K562 (cell line): Measurements from ENCODE around the gene LMBR1L. TPM values are rescaled to one million over a fixed set of nuclear protein-coding genes. Genes with fewer than 3 reads are reported as not detected.

Experiments
- CC2D1A ChIP-seq: fragments of 450-650 bp; IDR thresholded peaks from 2 replicates; pipeline ENCODE4 v1.6.1; 2017; ENCODE audit warnings: mild to moderate bottlenecking
- MTA3 ChIP-seq: fragments of 450-650 bp; formaldehyde crosslinking; IDR thresholded peaks from 2 replicates; pipeline ENCODE4 v1.6.1; 2017; ENCODE audit warnings: mild to moderate bottlenecking, borderline replicate concordance
- RAD21 ChIP-seq, 2 experiments: fragments of 250-450 bp in 1 of 2; fragments of 450-650 bp in 1 of 2; sonication (Bioruptor Pico) in 1 of 2; formaldehyde crosslinking in 1 of 2; IDR thresholded peaks in 1 of 2; conservative IDR thresholded peaks in 1 of 2; 2 replicates each; pipeline versions ENCODE4 v1.4.0 to v1.8.0; 2020 to 2022; ENCODE audit warnings: mild to moderate bottlenecking in 2 of 2, moderate library complexity in 1 of 2
- SMC3 ChIP-seq: conservative IDR thresholded peaks from 2 replicates; pipeline ENCODE4 v1.6.1; 2011; ENCODE audit warnings: low read depth, low read length, improper control_type of control experiment; ENCODE audit not compliant: insufficient read depth
- YBX1 ChIP-seq: fragments of 450-650 bp; IDR thresholded peaks from 2 replicates; pipeline ENCODE4 v1.7.1; 2016; ENCODE audit warnings: mild to moderate bottlenecking
- polyA plus RNA-seq, 8 experiments: library from polyadenylated mRNA; depleted of rRNA in 4 of 8; stranded (reverse) in 5 of 8; unstranded in 3 of 8; fragments of >200 nt; fragmentation: Nextera tagmentation in 2 of 8; fragmentation: Illumina TruSeq in 1 of 8; extraction: Ambion mirVana in 2 of 8; extraction: Trizol in 1 of 8; gene quantifications; 2 replicates each; pipeline versions ENCODE4 v1.2.1 to v1.2.3, GENCODE V29; 2011 to 2014; ENCODE audit warnings: inconsistent platforms in 1 of 8, missing spikeins in 1 of 8
- total RNA-seq, 7 experiments: library from RNA; depleted of rRNA in 6 of 7; stranded (reverse); fragments of >200 nt in 6 of 7; fragmentation: Illumina TruSeq in 2 of 7; extraction: Trizol in 2 of 7; gene quantifications; 2 replicates each; pipeline versions ENCODE4 v1.2.1 to v1.2.3, GENCODE V29; 2011 to 2021; ENCODE audit warnings: low replicate concordance in 1 of 7
- TF ChIP-seq, protein P1 (sequence below): fragments of 250-450 bp; sonication (Bioruptor Pico); IDR thresholded peaks from 2 replicates; pipeline ENCODE4 v1.5.0; 2022; ENCODE audit warnings: mild to moderate bottlenecking
- TF ChIP-seq, protein P2 (sequence below), 2 experiments: fragments of 450-650 bp; formaldehyde crosslinking in 1 of 2; IDR thresholded peaks; 2 replicates each; pipeline versions ENCODE4 v1.4.0 to v1.6.1; 2014 to 2020; ENCODE audit warnings: mild to moderate bottlenecking in 2 of 2, borderline replicate concordance in 1 of 2, low read depth in 1 of 2
- TF ChIP-seq, protein P3 (sequence below): fragments of 450-650 bp; formaldehyde crosslinking; IDR thresholded peaks from 2 replicates; pipeline ENCODE4 v1.4.0; 2020; ENCODE audit warnings: mild to moderate bottlenecking, moderate library complexity

LMBR1L gene
- total and polyA plus RNA-seq, 9 of the 15 experiments (the other 6 are each of a cell fraction or from before 2014, with no cell fraction given) = 2.5 to 57.0 (median 31.1) TPM

DNA sequence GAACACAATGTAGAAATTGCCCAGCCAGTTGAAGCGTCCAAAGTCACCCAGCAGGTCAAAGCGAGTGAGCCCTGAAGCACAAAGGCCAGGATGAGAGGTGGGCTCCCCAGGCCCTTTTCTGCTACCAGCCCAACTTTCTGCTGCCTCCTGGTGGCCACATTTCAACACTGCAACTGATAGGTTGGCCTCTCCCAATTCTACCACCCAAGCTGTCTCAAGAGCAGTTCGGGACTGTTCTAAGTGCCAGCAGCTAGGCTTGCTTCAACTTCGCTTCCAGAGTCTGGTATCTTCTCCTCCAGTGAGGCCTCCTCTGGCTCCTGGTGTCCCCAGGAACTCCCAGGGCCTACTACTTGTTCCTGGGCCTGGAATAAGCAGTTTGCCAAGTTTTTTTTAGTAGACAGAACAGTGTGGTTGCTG lies 12.6 kb downstream of the LMBR1L start (continued):
- TF ChIP-seq, protein P1, sequence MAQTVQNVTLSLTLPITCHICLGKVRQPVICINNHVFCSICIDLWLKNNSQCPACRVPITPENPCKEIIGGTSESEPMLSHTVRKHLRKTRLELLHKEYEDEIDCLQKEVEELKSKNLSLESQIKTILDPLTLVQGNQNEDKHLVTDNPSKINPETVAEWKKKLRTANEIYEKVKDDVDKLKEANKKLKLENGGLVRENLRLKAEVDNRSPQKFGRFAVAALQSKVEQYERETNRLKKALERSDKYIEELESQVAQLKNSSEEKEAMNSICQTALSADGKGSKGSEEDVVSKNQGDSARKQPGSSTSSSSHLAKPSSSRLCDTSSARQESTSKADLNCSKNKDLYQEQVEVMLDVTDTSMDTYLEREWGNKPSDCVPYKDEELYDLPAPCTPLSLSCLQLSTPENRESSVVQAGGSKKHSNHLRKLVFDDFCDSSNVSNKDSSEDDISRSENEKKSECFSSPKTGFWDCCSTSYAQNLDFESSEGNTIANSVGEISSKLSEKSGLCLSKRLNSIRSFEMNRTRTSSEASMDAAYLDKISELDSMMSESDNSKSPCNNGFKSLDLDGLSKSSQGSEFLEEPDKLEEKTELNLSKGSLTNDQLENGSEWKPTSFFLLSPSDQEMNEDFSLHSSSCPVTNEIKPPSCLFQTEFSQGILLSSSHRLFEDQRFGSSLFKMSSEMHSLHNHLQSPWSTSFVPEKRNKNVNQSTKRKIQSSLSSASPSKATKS (CRISPR knock-in tag) = no peak
- TF ChIP-seq RAD21 (CRISPR knock-in tag; conservative IDR thresholded peaks at IDR 0.05 in 1 of 2, IDR thresholded peaks at IDR 0.05 in 1 of 2) (peak; percentile 64 to 85), MTA3 (peak; percentile 53; the same call in 1 of the 2 replicates), CC2D1A (0 out of 2 replicates have a peak, but pooled peaks have one; percentile 41), YBX1 (no peak), SMC3 (peak; percentile 71)
- TF ChIP-seq, protein P2, sequence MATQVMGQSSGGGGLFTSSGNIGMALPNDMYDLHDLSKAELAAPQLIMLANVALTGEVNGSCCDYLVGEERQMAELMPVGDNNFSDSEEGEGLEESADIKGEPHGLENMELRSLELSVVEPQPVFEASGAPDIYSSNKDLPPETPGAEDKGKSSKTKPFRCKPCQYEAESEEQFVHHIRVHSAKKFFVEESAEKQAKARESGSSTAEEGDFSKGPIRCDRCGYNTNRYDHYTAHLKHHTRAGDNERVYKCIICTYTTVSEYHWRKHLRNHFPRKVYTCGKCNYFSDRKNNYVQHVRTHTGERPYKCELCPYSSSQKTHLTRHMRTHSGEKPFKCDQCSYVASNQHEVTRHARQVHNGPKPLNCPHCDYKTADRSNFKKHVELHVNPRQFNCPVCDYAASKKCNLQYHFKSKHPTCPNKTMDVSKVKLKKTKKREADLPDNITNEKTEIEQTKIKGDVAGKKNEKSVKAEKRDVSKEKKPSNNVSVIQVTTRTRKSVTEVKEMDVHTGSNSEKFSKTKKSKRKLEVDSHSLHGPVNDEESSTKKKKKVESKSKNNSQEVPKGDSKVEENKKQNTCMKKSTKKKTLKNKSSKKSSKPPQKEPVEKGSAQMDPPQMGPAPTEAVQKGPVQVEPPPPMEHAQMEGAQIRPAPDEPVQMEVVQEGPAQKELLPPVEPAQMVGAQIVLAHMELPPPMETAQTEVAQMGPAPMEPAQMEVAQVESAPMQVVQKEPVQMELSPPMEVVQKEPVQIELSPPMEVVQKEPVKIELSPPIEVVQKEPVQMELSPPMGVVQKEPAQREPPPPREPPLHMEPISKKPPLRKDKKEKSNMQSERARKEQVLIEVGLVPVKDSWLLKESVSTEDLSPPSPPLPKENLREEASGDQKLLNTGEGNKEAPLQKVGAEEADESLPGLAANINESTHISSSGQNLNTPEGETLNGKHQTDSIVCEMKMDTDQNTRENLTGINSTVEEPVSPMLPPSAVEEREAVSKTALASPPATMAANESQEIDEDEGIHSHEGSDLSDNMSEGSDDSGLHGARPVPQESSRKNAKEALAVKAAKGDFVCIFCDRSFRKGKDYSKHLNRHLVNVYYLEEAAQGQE (IDR thresholded peaks at IDR 0.05; ENCODE audit: borderline replicate concordance) = peak; percentile 80
- TF ChIP-seq, protein P2 (CRISPR knock-in tag; IDR thresholded peaks at IDR 0.05; ENCODE audit: low read depth) = no peak
- TF ChIP-seq, protein P3, sequence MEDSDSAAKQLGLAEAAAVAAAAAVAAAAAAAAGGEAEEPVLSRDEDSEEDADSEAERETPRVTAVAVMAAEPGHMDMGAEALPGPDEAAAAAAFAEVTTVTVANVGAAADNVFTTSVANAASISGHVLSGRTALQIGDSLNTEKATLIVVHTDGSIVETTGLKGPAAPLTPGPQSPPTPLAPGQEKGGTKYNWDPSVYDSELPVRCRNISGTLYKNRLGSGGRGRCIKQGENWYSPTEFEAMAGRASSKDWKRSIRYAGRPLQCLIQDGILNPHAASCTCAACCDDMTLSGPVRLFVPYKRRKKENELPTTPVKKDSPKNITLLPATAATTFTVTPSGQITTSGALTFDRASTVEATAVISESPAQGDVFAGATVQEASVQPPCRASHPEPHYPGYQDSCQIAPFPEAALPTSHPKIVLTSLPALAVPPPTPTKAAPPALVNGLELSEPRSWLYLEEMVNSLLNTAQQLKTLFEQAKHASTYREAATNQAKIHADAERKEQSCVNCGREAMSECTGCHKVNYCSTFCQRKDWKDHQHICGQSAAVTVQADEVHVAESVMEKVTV (CRISPR knock-in tag) = peak; percentile 59
